Aorta (tissue), 5 donors: ENCODE measurements around the gene LRRK1. TPM values are rescaled to one million over a fixed set of nuclear protein-coding genes. Genes with fewer than 3 reads are reported as not detected.
A peak's percentile ranks its signal among the peaks of the same experiment; 100 is the strongest.

Experiments used
- ATAC-seq: fragments of 200-7000 bp; cut with Tn5 transposase; one replicate; pipeline ENCODE4 v1.9.1; 2022; ENCODE audit warnings: moderate library complexity; ENCODE audit not compliant: low FRiP score
- DNase-seq, 2 donors: peaks; one replicate each; pipeline ENCODE4 v3.0.0-alpha.2; 2020
- H3K27ac ChIP-seq, 2 donors: one replicate each; pipeline ENCODE4 v1.5.1; 2013; ENCODE audit warnings: low read length in 2 of 2, mild to moderate bottlenecking in 2 of 2, moderate library complexity in 2 of 2, control low read depth in 1 of 2, inconsistent platforms in 1 of 2, low read depth in 1 of 2
- H3K27me3 ChIP-seq, 2 donors: one replicate each; pipeline ENCODE4 v1.6.1; 2013; ENCODE audit warnings: control low read depth in 1 of 2, low read length in 1 of 2, mild to moderate bottlenecking in 1 of 2, moderate library complexity in 1 of 2; ENCODE audit not compliant: insufficient read depth in 2 of 2, control insufficient read depth in 1 of 2
- H3K36me3 ChIP-seq, 2 donors: one replicate each; pipeline ENCODE4 v1.6.1; 2013; ENCODE audit warnings: control low read depth in 1 of 2, low read length in 1 of 2, mild to moderate bottlenecking in 1 of 2; ENCODE audit not compliant: insufficient read depth in 2 of 2, control insufficient read depth in 1 of 2
- H3K4me1 ChIP-seq, 2 donors: one replicate each; pipeline ENCODE4 v1.6.1; 2013; ENCODE audit warnings: low read length in 2 of 2, control low read depth in 1 of 2, mild to moderate bottlenecking in 1 of 2, moderate library complexity in 1 of 2; ENCODE audit not compliant: insufficient read depth in 2 of 2, control insufficient read depth in 1 of 2
- H3K4me3 ChIP-seq, 2 donors: one replicate each; pipeline ENCODE4 v1.5.1; 2013; ENCODE audit warnings: low read length in 2 of 2, control low read depth in 1 of 2, mild to moderate bottlenecking in 1 of 2
- H3K9me3 ChIP-seq: one replicate; pipeline ENCODE4 v1.6.1; 2013; ENCODE audit warnings: mild to moderate bottlenecking, low read length; ENCODE audit not compliant: control insufficient read depth
- WGBS, 2 donors: extraction: QIAGEN DNeasy Blood & Tissue Kit; methylation state at CpG; one replicate each; pipeline ENCODE4 v1.1.7; 2013; 5-methylcytosine and 5-hydroxymethylcytosine counted together
- intact Hi-C, 2 donors: fragments of 100-400 bp; cut with DNase I; formaldehyde crosslinking; loops; one replicate each; pipeline versions ENCODE4 v1.14.2 to v1.15.0; 2022
- polyA plus RNA-seq, 2 donors: library from polyadenylated mRNA; stranded (reverse); fragments of 200-250 nt; gene quantifications; one replicate each; pipeline ENCODE4 v1.2.3, GENCODE V29; 2013
- total RNA-seq, 2 donors: library from RNA; stranded (reverse); fragmentation: NEBNext Ultra II Directional; extraction: Animal tissue kit (Norgen Biotek cat#: 25700); gene quantifications; one replicate each; pipeline ENCODE4 v1.2.1, GENCODE V29; 2021
- donor health status: healthy with polysubstance abuse.
- donor health status: Bipolar disorder and iron deficiency.
- donor health status: DM: no; HTN: no; CAD: no.
- donor health status: DM: no; HTN: no; CAD: no.
- donor health status: DM: yes; HTN: yes; CAD: no.

Gene LRRK1
- total and polyA plus RNA-seq, 4 donors = 4.0 to 34.0 (median 13.3) TPM

GRCh38 chr15:101014921-101015841, 96.0 kb downstream of the LRRK1 start:
- DNase-seq (peak; percentile 83 to 91), ATAC-seq (peak; percentile 84)
- no peak overlapping the region for H3K27ac ChIP-seq
- intact Hi-C loops = loop anchor here (1.0 to 10.0 kb wide), 4 partner anchors 70 to 244 kb away; no protein-coding TSS in a partner anchor
- H3K4me3 ChIP-seq = no peak overlapping the region
- H3K4me1 ChIP-seq = no peaks in the 10 kb centered on the region
- H3K36me3 ChIP-seq = peaks cover 0 to 4% of the 10 kb centered on the region in 2 donors
- 49 to 50% methylated on average over 27 of the region's 27 CpGs for WGBS, 2 donors
- no peaks in the 10 kb centered on the region for H3K9me3 ChIP-seq
- no peaks in the 10 kb centered on the region for H3K27me3 ChIP-seq

DNA sequence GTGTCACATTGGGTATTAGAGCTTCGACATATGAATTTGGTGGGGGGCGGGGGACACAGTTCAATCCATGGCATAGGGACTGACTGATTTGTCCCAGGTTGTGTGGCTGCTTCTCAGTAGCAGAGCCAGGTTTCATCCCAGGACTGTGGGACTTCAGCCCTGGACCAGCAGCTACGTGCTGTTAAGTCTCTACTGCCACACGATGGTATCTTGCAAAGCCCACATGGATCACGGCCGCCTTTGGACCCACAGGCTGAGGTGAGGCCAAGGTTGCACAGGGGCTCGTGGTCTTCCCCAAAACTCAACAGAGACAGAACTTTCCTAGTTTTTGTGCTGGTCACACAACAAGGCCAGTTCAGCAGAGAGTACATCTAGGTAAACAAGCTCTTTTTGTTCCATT, 97.4 kb downstream of the LRRK1 start:
- Histone ChIP-seq H3K9me3 (no peaks in the 10 kb centered on the region), H3K27me3 (no peaks in the 10 kb centered on the region), H3K4me3 (no peak overlapping the region), H3K4me1 (no peaks in the 10 kb centered on the region), H3K36me3 (peaks cover 0 to 5% of the 10 kb centered on the region in 2 donors), H3K27ac (no peak overlapping the region)
- intact Hi-C loops = loop anchor here (5.0 to 10.0 kb wide), 2 partner anchors 68 to 71 kb away; no protein-coding TSS in a partner anchor
- no peak for DNase-seq
- no peak for ATAC-seq
- 87 to 92% methylated on average over 7 of the region's 7 CpGs for WGBS, 2 donors

DNA sequence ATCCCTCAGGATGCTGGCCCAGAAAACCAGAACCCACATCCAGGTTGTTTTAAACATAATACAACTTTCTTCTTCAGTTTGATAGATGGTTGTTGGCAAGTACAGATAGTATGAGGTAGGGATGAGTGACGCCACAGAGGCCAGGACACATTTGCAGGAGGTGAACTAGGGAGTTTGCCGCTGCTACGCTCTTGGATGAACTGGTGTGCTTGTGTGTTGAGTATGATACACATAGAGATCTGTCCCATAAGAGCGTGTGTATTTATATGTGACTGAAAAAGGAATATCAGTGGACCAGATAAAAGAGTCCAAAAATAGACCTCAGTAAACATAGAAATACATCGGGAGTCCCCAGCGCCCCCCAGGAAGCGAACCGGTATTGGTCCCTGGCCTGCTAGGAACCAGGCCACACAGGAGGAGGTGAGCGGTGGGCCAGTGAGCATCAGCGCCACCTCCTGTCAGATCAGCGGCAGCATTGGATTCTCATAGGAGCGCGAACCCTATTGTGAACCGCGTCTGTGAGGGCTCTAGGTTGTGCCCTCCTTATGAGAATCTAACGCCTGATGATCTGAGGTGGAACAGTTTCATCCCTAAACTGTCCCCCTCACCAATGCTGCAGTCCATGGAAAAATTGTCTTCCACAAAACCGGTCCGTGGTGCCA, 98.1 kb downstream of the LRRK1 start:
- no peaks in the 10 kb centered on the region for H3K4me1 ChIP-seq
- H3K36me3 ChIP-seq = peaks cover 0 to 5% of the 10 kb centered on the region in 2 donors
- WGBS, 2 donors = 79 to 84% methylated on average over 18 of the region's 18 CpGs
- H3K4me3 ChIP-seq = no peak overlapping the region
- no peaks in the 10 kb centered on the region for H3K9me3 ChIP-seq
- no peak overlapping the region for H3K27ac ChIP-seq
- no peak for ATAC-seq
- DNase-seq = no peak
- H3K27me3 ChIP-seq = no peaks in the 10 kb centered on the region
- intact Hi-C loops = loop anchor here (5.0 to 10.0 kb wide), 2 partner anchors 68 to 70 kb away; no protein-coding TSS in a partner anchor

DNA sequence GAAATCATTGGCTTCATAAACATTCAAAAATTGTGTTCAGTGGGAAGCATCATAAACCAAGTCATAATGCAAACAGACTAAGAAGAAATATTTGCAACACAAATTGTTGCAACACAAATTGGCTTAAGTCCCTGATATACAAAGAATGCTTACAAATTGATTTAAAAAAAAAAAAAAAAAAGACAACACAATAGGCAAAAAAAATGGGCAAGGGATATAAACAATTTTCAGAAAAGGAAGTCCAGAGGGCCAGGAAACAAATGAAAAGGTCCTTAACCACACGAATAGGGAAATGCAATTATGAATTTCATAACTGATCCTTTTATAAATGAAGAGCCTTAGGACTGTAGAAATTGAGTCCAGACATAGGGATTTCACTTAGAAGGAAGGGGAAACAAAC, 98.9 kb downstream of the LRRK1 start:
- ATAC-seq (no peak), DNase-seq (no peak)
- H3K27ac ChIP-seq = no peak overlapping the region
- H3K4me3 ChIP-seq = no peak overlapping the region
- H3K36me3 ChIP-seq = peaks cover 0 to 5% of the 10 kb centered on the region in 2 donors
- no peaks in the 10 kb centered on the region for H3K4me1 ChIP-seq
- H3K27me3 ChIP-seq = no peaks in the 10 kb centered on the region
- 82% methylated on average over 1 of the region's 1 CpG for WGBS, 2 donors
- no peaks in the 10 kb centered on the region for H3K9me3 ChIP-seq
- intact Hi-C loops = loop anchor here (5.0 to 10.0 kb wide), 2 partner anchors 67 to 69 kb away; no protein-coding TSS in a partner anchor

GRCh38 chr15:101018450-101018849, 99.3 kb downstream of the LRRK1 start:
- DNase-seq = no peak
- intact Hi-C loops = loop anchor here (5.0 to 10.0 kb wide), 2 partner anchors 66 to 69 kb away; no protein-coding TSS in a partner anchor

GRCh38 chr15:101019366-101019896, 100.3 kb downstream of the LRRK1 start:
- 88 to 90% methylated on average over 9 of the region's 9 CpGs for WGBS, 2 donors
- Histone ChIP-seq H3K27ac (no peak overlapping the region), H3K9me3 (no peaks in the 10 kb centered on the region), H3K36me3 (peaks cover 0 to 5% of the 10 kb centered on the region in 2 donors), H3K27me3 (no peaks in the 10 kb centered on the region), H3K4me1 (no peaks in the 10 kb centered on the region), H3K4me3 (no peak overlapping the region)
- ATAC-seq (no peak), DNase-seq (no peak)
- intact Hi-C loops = loop anchor here (5.0 to 10.0 kb wide), 2 partner anchors 65 to 68 kb away; no protein-coding TSS in a partner anchor

More at GRCh38 chr15:101018450-101018849, 99.3 kb downstream of the LRRK1 start:
- H3K4me3 ChIP-seq = no peak overlapping the region
- H3K4me1 ChIP-seq = no peaks in the 10 kb centered on the region
- no peak overlapping the region for H3K27ac ChIP-seq
- H3K36me3 ChIP-seq = peaks cover 0 to 5% of the 10 kb centered on the region in 2 donors
- ATAC-seq = no peak
- H3K27me3 ChIP-seq = no peaks in the 10 kb centered on the region
- WGBS, 2 donors = 92% methylated on average over 13 of the region's 13 CpGs
- no peaks in the 10 kb centered on the region for H3K9me3 ChIP-seq

DNA sequence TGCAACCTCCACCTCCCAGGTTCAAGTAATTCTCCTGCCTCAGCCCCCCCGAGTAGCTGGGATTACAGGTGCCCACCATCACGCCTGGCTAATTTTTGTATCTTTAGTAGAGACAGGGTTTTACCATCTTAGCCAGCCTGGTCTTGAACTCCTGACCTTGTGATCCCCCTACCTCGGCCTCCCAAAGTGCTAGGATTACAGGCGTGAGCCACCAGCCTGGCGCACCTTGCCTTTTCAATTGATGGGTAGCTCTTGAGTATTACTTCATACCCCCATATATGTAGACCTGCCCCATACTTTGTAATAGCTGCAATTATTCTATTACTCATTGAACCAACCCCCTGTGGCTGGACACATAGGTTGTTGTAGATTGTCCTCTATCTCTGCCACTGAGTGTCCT, 101.3 kb downstream of the LRRK1 start:
- ATAC-seq = no peak
- intact Hi-C loops = no loop called here
- H3K4me3 ChIP-seq = no peak overlapping the region

DNA sequence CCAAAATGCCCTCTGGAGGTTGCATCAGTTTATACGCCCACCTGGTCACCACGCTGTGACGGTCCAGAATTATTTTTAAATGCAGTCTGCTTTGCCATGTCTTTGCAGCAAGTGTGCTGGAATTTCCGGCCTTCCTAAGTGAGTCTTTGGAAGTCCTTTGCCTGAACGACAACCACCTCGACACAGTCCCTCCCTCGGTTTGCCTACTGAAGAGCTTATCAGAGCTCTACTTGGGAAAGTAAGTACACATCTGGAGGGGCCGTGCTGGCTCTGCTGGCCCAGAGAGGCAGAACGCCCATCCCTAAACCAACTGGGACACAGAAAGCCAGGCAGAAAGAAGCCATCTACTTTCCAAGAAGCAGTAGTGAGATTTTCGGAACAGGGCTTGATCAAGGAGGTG, 101.8 kb downstream of the LRRK1 start:
- H3K4me1 ChIP-seq = no peaks in the 10 kb centered on the region
- H3K27ac ChIP-seq = no peak overlapping the region
- intact Hi-C loops = no loop called here
- 72 to 77% methylated on average over 10 of the region's 10 CpGs for WGBS, 2 donors
- peaks cover 0 to 5% of the 10 kb centered on the region in 2 donors for H3K36me3 ChIP-seq
- no peak overlapping the region for H3K4me3 ChIP-seq
- H3K27me3 ChIP-seq = no peaks in the 10 kb centered on the region
- ATAC-seq (no peak), DNase-seq (no peak)
- H3K9me3 ChIP-seq = no peaks in the 10 kb centered on the region

More for the DNA sequence above, 101.3 kb downstream of the LRRK1 start:
- H3K27ac ChIP-seq = no peak overlapping the region
- 94 to 97% methylated on average over 5 of the region's 5 CpGs for whole genome bisulfite sequencing, 2 donors
- DNase-seq = no peak
- H3K36me3 ChIP-seq = peaks cover 0 to 5% of the 10 kb centered on the region in 2 donors
- no peaks in the 10 kb centered on the region for H3K9me3 ChIP-seq
- no peaks in the 10 kb centered on the region for H3K27me3 ChIP-seq
- no peaks in the 10 kb centered on the region for H3K4me1 ChIP-seq
